HepG2 (cell line): Measurements from ENCODE around the gene OR6S1. TPM values are rescaled to one million over a fixed set of nuclear protein-coding genes. Genes with fewer than 3 reads are reported as not detected.

Experiments
- DNMT1 ChIP-seq: sonication (generic); formaldehyde crosslinking; IDR thresholded peaks from 2 replicates; pipeline ENCODE4 v1.5.1; 2020; ENCODE audit warnings: mild to moderate bottlenecking, missing genetic modification reagents
- JARID2 ChIP-seq: sonication (generic); formaldehyde crosslinking; IDR thresholded peaks from 2 replicates; pipeline ENCODE4 v1.8.1; 2023; ENCODE audit warnings: missing genetic modification reagents, inconsistent platforms; ENCODE audit not compliant: insufficient replicate concordance
- NR2F2 ChIP-seq: IDR thresholded peaks from 2 replicates; pipeline ENCODE4 v1.6.1; 2012; ENCODE audit warnings: low read depth, inconsistent platforms, borderline replicate concordance
- RARG ChIP-seq: sonication (generic); formaldehyde crosslinking; IDR thresholded peaks from 2 replicates; pipeline ENCODE4 v1.4.0; 2020; ENCODE audit warnings: low read depth, mild to moderate bottlenecking, missing genetic modification reagents
- SETDB1 ChIP-seq: sonication (generic); formaldehyde crosslinking; IDR thresholded peaks from 2 replicates; pipeline ENCODE4 v1.5.1; 2020; ENCODE audit warnings: missing genetic modification reagents, mild to moderate bottlenecking, borderline replicate concordance
- ZBTB8A ChIP-seq: sonication (generic); formaldehyde crosslinking; IDR thresholded peaks from 2 replicates; pipeline ENCODE4 v1.4.0; 2020; ENCODE audit warnings: mild to moderate bottlenecking, low read depth, missing genetic modification reagents, borderline replicate concordance
- ZNF30 ChIP-seq: sonication (generic); formaldehyde crosslinking; IDR thresholded peaks from 2 replicates; pipeline ENCODE4 v1.5.0; 2020; ENCODE audit warnings: mild to moderate bottlenecking, missing genetic modification reagents
- ZNF343 ChIP-seq: sonication (generic); formaldehyde crosslinking; IDR thresholded peaks from 2 replicates; pipeline ENCODE4 v1.4.0; 2020; ENCODE audit warnings: mild to moderate bottlenecking, missing genetic modification reagents
- ZNF510 ChIP-seq: sonication (generic); formaldehyde crosslinking; IDR thresholded peaks from 2 replicates; pipeline ENCODE4 v1.4.0; 2020; ENCODE audit warnings: low read depth, mild to moderate bottlenecking, missing genetic modification reagents
- ZNF570 ChIP-seq: sonication (generic); formaldehyde crosslinking; IDR thresholded peaks from 2 replicates; pipeline ENCODE4 v1.4.0; 2020; ENCODE audit warnings: mild to moderate bottlenecking, missing genetic modification reagents, borderline replicate concordance
- ZNF746 ChIP-seq: sonication (generic); formaldehyde crosslinking; IDR thresholded peaks from 2 replicates; pipeline ENCODE4 v1.8.0; 2022; ENCODE audit warnings: mild to moderate bottlenecking, missing genetic modification reagents
- ZNF777 ChIP-seq: sonication (generic); formaldehyde crosslinking; IDR thresholded peaks from 2 replicates; pipeline ENCODE4 v1.4.0; 2020; ENCODE audit warnings: missing genetic modification reagents
- ZSCAN21 ChIP-seq: sonication (generic); formaldehyde crosslinking; IDR thresholded peaks from 2 replicates; pipeline ENCODE4 v1.8.0; 2022; ENCODE audit warnings: mild to moderate bottlenecking, missing genetic modification reagents, moderate library complexity, borderline replicate concordance
- ZSCAN5A ChIP-seq: sonication (generic); formaldehyde crosslinking; IDR thresholded peaks from 2 replicates; pipeline ENCODE4 v1.8.0; 2022; ENCODE audit warnings: mild to moderate bottlenecking, missing genetic modification reagents, borderline replicate concordance
- polyA plus RNA-seq, 8 experiments: library from polyadenylated mRNA; depleted of rRNA in 3 of 8; stranded (reverse) in 7 of 8; unstranded in 1 of 8; fragments of >200 nt; fragmentation: Illumina TruSeq in 4 of 8; extraction: Trizol in 4 of 8; gene quantifications; 2 replicates each; pipeline versions ENCODE4 v1.2.1 to v1.2.3, GENCODE V29; 2011 to 2016; ENCODE audit warnings: low read depth in 4 of 8, missing spikeins in 1 of 8, mixed read lengths in 1 of 8; ENCODE audit not compliant: insufficient read depth in 1 of 8
- total RNA-seq, 5 experiments: library from RNA; depleted of rRNA; stranded (reverse); fragments of >200 nt; fragmentation: Illumina TruSeq; extraction: Trizol; gene quantifications; 2 replicates each; pipeline ENCODE4 v1.2.3, GENCODE V29; 2016; ENCODE audit warnings: low read depth in 1 of 5
- TF ChIP-seq, protein P1 (sequence below): sonication (generic); formaldehyde crosslinking; IDR thresholded peaks from 2 replicates; pipeline ENCODE4 v1.5.1; 2020; ENCODE audit warnings: missing genetic modification reagents, mild to moderate bottlenecking, borderline replicate concordance
- TF ChIP-seq, protein P2 (sequence below): sonication (generic); formaldehyde crosslinking; IDR thresholded peaks from 2 replicates; pipeline ENCODE4 v1.9.0; 2022; ENCODE audit warnings: missing genetic modification reagents, mild to moderate bottlenecking, borderline replicate concordance
- TF ChIP-seq, protein P3 (sequence below): sonication (generic); formaldehyde crosslinking; IDR thresholded peaks from 2 replicates; pipeline ENCODE4 v1.4.0; 2020; ENCODE audit warnings: mild to moderate bottlenecking, missing genetic modification reagents
- TF ChIP-seq, protein P4 (sequence below): fragments of 450-650 bp; IDR thresholded peaks from 2 replicates; pipeline ENCODE4 v1.6.1; 2017; ENCODE audit warnings: mild to moderate bottlenecking
- TF ChIP-seq, protein P5 (sequence below): sonication (generic); formaldehyde crosslinking; conservative IDR thresholded peaks from 2 replicates; pipeline ENCODE4 v1.4.0; 2020; ENCODE audit warnings: missing genetic modification reagents

Gene OR6S1
- total and polyA plus RNA-seq, 2 of the 13 experiments (the other 11 are each of a cell fraction or from before 2014, with no cell fraction given): 0.09 TPM; not detected in 1

DNA sequence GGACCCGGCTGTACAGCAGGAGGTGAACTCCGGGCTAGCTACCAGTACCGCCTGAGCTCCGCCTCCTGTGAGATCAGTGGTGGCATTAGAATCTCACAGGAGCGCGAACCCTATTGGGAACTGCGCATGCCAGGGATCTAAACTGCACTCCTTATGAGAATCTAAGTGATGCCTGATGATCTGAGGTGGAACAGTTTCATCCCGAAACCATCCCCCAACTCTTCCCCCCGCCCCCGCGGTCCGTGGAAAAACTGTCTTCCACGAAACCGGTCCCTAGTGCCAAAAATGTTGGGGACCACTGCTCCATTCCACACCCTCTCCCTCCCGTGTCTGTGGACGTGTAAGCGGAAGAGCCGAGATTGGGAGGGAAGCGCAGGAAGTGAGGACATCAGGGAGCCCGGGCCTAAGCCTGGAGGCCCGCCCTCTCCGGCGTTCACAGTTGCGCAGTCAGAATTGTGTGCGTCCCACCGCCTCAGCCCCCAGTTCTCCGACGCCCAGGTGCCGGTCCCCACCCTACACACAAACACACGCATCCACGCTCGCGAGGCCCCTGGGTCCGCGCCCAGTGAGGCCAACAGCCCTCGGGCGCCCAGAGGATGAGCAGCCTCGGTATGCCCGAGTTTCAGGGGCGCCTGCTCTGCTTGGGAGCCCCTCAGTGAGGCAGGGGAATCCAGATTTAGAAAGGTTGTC lies 41.1 kb upstream of the OR6S1 start (continued):
- TF ChIP-seq, protein P1, sequence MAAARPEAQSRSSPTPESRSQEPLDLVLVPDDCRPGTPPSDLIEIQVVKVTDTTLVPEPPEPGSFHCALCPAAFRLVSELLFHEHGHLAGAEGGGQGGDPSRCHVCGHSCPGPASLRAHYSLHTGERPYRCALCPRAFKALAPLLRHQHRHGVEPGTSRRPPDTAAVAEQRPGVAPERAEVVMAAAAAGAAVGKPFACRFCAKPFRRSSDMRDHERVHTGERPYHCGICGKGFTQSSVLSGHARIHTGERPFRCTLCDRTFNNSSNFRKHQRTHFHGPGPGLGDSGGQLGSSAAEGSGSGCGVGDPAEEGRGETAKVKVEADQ (CRISPR knock-in tag): no peak
- TF ChIP-seq, protein P2, sequence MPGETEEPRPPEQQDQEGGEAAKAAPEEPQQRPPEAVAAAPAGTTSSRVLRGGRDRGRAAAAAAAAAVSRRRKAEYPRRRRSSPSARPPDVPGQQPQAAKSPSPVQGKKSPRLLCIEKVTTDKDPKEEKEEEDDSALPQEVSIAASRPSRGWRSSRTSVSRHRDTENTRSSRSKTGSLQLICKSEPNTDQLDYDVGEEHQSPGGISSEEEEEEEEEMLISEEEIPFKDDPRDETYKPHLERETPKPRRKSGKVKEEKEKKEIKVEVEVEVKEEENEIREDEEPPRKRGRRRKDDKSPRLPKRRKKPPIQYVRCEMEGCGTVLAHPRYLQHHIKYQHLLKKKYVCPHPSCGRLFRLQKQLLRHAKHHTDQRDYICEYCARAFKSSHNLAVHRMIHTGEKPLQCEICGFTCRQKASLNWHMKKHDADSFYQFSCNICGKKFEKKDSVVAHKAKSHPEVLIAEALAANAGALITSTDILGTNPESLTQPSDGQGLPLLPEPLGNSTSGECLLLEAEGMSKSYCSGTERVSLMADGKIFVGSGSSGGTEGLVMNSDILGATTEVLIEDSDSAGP: peak; percentile 77; the same call in 1 of the 2 replicates
- no peak for TF ChIP-seq ZNF570 (CRISPR knock-in tag)
- TF ChIP-seq NR2F2: no peak
- no peak for TF ChIP-seq JARID2 (CRISPR knock-in tag)
- TF ChIP-seq, protein P3, sequence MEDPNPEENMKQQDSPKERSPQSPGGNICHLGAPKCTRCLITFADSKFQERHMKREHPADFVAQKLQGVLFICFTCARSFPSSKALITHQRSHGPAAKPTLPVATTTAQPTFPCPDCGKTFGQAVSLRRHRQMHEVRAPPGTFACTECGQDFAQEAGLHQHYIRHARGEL (CRISPR knock-in tag): no peak
- TF ChIP-seq ZNF343 (CRISPR knock-in tag): peak; percentile 63; the same call in 1 of the 2 replicates
- TF ChIP-seq ZNF510 (CRISPR knock-in tag): peak; percentile 96; the same call in 1 of the 2 replicates
- no peak for TF ChIP-seq DNMT1 (CRISPR knock-in tag)
- peak; percentile 77; the same call in 1 of the 2 replicates for TF ChIP-seq ZBTB8A (CRISPR knock-in tag)
- TF ChIP-seq RARG (CRISPR knock-in tag): 0 out of 2 replicates have a peak, but pooled peaks have one; percentile 53
- TF ChIP-seq SETDB1: no peak
- TF ChIP-seq ZNF746 (CRISPR knock-in tag): no peak; the same call in 1 of the 2 replicates
- TF ChIP-seq, protein P4, sequence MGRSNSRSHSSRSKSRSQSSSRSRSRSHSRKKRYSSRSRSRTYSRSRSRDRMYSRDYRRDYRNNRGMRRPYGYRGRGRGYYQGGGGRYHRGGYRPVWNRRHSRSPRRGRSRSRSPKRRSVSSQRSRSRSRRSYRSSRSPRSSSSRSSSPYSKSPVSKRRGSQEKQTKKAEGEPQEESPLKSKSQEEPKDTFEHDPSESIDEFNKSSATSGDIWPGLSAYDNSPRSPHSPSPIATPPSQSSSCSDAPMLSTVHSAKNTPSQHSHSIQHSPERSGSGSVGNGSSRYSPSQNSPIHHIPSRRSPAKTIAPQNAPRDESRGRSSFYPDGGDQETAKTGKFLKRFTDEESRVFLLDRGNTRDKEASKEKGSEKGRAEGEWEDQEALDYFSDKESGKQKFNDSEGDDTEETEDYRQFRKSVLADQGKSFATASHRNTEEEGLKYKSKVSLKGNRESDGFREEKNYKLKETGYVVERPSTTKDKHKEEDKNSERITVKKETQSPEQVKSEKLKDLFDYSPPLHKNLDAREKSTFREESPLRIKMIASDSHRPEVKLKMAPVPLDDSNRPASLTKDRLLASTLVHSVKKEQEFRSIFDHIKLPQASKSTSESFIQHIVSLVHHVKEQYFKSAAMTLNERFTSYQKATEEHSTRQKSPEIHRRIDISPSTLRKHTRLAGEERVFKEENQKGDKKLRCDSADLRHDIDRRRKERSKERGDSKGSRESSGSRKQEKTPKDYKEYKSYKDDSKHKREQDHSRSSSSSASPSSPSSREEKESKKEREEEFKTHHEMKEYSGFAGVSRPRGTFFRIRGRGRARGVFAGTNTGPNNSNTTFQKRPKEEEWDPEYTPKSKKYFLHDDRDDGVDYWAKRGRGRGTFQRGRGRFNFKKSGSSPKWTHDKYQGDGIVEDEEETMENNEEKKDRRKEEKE: no peak
- peak; percentile 78 for TF ChIP-seq ZNF777 (CRISPR knock-in tag)
- TF ChIP-seq, protein P5, sequence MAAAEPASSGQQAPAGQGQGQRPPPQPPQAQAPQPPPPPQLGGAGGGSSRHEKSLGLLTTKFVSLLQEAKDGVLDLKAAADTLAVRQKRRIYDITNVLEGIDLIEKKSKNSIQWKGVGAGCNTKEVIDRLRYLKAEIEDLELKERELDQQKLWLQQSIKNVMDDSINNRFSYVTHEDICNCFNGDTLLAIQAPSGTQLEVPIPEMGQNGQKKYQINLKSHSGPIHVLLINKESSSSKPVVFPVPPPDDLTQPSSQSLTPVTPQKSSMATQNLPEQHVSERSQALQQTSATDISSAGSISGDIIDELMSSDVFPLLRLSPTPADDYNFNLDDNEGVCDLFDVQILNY (CRISPR knock-in tag): no peak
- TF ChIP-seq ZSCAN5A: no peak
- TF ChIP-seq ZNF30 (CRISPR knock-in tag): no peak
- TF ChIP-seq ZSCAN21 (CRISPR knock-in tag): peak; percentile 73
